ENCODE results near the gene TLR8. TPM values are rescaled to one million over a fixed set of nuclear protein-coding genes. Genes with fewer than 3 reads are reported as not detected.

TLR8 gene
- total and polyA plus RNA-seq, 10 of the 15 experiments (the other 5 are each of a cell fraction or from before 2014, with no cell fraction given), result 0.04 TPM; not detected in 9

DNA sequence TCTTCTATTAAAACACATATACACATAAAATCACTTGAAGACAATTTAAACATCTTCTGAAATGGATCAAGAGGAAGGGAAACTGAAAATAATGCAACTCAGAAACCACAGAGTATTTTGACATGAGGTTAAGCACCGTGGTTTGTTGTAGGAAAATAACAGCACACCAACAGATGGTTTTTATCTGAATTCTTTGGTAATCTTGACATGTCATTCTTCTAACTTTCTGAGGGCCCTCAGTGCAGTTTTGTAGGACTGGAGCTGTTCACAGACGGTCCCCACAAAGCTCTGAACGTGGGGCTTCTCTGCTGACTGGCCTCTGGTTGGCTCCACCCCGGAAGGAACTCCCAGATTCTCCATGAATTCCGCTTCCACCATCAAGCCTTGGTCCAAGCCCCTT lies 16.0 kb upstream of the TLR8 start (continued):
- TF ChIP-seq, protein P1, sequence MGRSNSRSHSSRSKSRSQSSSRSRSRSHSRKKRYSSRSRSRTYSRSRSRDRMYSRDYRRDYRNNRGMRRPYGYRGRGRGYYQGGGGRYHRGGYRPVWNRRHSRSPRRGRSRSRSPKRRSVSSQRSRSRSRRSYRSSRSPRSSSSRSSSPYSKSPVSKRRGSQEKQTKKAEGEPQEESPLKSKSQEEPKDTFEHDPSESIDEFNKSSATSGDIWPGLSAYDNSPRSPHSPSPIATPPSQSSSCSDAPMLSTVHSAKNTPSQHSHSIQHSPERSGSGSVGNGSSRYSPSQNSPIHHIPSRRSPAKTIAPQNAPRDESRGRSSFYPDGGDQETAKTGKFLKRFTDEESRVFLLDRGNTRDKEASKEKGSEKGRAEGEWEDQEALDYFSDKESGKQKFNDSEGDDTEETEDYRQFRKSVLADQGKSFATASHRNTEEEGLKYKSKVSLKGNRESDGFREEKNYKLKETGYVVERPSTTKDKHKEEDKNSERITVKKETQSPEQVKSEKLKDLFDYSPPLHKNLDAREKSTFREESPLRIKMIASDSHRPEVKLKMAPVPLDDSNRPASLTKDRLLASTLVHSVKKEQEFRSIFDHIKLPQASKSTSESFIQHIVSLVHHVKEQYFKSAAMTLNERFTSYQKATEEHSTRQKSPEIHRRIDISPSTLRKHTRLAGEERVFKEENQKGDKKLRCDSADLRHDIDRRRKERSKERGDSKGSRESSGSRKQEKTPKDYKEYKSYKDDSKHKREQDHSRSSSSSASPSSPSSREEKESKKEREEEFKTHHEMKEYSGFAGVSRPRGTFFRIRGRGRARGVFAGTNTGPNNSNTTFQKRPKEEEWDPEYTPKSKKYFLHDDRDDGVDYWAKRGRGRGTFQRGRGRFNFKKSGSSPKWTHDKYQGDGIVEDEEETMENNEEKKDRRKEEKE (IDR thresholded peaks at IDR 0.05), result no peak
- no peak for TF ChIP-seq RB1 (IDR thresholded peaks at IDR 0.05; ENCODE audit: borderline replicate concordance)
- TF ChIP-seq MEF2B (IDR thresholded peaks at IDR 0.05; ENCODE audit: partially characterized antibody, poor library complexity, severe bottlenecking), result peak; percentile 28
- TF ChIP-seq, protein P2, sequence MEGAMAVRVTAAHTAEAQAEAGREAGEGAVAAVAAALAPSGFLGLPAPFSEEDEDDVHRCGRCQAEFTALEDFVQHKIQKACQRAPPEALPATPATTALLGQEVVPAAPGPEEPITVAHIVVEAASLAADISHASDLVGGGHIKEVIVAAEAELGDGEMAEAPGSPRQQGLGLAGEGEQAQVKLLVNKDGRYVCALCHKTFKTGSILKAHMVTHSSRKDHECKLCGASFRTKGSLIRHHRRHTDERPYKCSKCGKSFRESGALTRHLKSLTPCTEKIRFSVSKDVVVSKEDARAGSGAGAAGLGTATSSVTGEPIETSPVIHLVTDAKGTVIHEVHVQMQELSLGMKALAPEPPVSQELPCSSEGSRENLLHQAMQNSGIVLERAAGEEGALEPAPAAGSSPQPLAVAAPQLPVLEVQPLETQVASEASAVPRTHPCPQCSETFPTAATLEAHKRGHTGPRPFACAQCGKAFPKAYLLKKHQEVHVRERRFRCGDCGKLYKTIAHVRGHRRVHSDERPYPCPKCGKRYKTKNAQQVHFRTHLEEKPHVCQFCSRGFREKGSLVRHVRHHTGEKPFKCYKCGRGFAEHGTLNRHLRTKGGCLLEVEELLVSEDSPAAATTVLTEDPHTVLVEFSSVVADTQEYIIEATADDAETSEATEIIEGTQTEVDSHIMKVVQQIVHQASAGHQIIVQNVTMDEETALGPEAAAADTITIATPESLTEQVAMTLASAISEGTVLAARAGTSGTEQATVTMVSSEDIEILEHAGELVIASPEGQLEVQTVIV (IDR thresholded peaks at IDR 0.05; ENCODE audit: borderline replicate concordance, partially characterized antibody), result no peak
- peak; percentile 67 for TF ChIP-seq IKZF1 (conservative IDR thresholded peaks at IDR 0.05)
- no peak for TF ChIP-seq SUZ12 (IDR thresholded peaks at IDR 0.05; ENCODE audit: unreplicated experiment)
- TF ChIP-seq HCFC1 (IDR thresholded peaks at IDR 0.05; ENCODE audit: low read length), result no peak
- TF ChIP-seq ETV6 (conservative IDR thresholded peaks at IDR 0.05 in 1 of 2, IDR thresholded peaks at IDR 0.05 in 1 of 2; ENCODE audit: borderline replicate concordance in 1 of 2, low read depth in 1 of 2), result no peak
- 0 out of 3 replicates have a peak, but pooled peaks have one; percentile 62 for TF ChIP-seq POU2F2 (IDR thresholded peaks at IDR 0.05; ENCODE audit: borderline replicate concordance, low read depth, low read length)
- TF ChIP-seq, protein P3, sequence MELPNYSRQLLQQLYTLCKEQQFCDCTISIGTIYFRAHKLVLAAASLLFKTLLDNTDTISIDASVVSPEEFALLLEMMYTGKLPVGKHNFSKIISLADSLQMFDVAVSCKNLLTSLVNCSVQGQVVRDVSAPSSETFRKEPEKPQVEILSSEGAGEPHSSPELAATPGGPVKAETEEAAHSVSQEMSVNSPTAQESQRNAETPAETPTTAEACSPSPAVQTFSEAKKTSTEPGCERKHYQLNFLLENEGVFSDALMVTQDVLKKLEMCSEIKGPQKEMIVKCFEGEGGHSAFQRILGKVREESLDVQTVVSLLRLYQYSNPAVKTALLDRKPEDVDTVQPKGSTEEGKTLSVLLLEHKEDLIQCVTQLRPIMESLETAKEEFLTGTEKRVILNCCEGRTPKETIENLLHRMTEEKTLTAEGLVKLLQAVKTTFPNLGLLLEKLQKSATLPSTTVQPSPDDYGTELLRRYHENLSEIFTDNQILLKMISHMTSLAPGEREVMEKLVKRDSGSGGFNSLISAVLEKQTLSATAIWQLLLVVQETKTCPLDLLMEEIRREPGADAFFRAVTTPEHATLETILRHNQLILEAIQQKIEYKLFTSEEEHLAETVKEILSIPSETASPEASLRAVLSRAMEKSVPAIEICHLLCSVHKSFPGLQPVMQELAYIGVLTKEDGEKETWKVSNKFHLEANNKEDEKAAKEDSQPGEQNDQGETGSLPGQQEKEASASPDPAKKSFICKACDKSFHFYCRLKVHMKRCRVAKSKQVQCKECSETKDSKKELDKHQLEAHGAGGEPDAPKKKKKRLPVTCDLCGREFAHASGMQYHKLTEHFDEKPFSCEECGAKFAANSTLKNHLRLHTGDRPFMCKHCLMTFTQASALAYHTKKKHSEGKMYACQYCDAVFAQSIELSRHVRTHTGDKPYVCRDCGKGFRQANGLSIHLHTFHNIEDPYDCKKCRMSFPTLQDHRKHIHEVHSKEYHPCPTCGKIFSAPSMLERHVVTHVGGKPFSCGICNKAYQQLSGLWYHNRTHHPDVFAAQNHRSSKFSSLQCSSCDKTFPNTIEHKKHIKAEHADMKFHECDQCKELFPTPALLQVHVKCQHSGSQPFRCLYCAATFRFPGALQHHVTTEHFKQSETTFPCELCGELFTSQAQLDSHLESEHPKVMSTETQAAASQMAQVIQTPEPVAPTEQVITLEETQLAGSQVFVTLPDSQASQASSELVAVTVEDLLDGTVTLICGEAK (IDR thresholded peaks at IDR 0.05; ENCODE audit: borderline replicate concordance), result no peak
- TF ChIP-seq ESRRA (IDR thresholded peaks at IDR 0.05; ENCODE audit: low read length), result no peak
- TF ChIP-seq, protein P4, sequence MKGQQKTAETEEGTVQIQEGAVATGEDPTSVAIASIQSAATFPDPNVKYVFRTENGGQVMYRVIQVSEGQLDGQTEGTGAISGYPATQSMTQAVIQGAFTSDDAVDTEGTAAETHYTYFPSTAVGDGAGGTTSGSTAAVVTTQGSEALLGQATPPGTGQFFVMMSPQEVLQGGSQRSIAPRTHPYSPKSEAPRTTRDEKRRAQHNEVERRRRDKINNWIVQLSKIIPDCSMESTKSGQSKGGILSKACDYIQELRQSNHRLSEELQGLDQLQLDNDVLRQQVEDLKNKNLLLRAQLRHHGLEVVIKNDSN (IDR thresholded peaks at IDR 0.05; ENCODE audit: borderline replicate concordance, extremely low read length, insufficient read depth, low read depth, low read length), result no peak
- no peak for TF ChIP-seq RAD51 (IDR thresholded peaks at IDR 0.05)
- TF ChIP-seq, protein P5, sequence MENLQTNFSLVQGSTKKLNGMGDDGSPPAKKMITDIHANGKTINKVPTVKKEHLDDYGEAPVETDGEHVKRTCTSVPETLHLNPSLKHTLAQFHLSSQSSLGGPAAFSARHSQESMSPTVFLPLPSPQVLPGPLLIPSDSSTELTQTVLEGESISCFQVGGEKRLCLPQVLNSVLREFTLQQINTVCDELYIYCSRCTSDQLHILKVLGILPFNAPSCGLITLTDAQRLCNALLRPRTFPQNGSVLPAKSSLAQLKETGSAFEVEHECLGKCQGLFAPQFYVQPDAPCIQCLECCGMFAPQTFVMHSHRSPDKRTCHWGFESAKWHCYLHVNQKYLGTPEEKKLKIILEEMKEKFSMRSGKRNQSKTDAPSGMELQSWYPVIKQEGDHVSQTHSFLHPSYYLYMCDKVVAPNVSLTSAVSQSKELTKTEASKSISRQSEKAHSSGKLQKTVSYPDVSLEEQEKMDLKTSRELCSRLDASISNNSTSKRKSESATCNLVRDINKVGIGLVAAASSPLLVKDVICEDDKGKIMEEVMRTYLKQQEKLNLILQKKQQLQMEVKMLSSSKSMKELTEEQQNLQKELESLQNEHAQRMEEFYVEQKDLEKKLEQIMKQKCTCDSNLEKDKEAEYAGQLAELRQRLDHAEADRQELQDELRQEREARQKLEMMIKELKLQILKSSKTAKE (IDR thresholded peaks at IDR 0.05; ENCODE audit: low read depth, poor library complexity, severe bottlenecking), result peak; percentile 42
- no peak for TF ChIP-seq BMI1 (IDR thresholded peaks at IDR 0.05; ENCODE audit: borderline replicate concordance)
- no peak for TF ChIP-seq CHD4 (IDR thresholded peaks at IDR 0.05)
- TF ChIP-seq TBL1XR1 (IDR thresholded peaks at IDR 0.05; ENCODE audit: low read depth, low read length), result peak; percentile 76; the same call in 1 of the 2 replicates
